Measurements from ENCODE around the gene PRKD1.
A peak's percentile ranks its signal among the peaks of the same experiment; 100 is the strongest.
"Not testable (repeated sequence)": the region's sequence is repeated elsewhere in the genome, so short reads cannot be mapped to it uniquely, and the experiment has no call there.

PRKD1 gene

DNA sequence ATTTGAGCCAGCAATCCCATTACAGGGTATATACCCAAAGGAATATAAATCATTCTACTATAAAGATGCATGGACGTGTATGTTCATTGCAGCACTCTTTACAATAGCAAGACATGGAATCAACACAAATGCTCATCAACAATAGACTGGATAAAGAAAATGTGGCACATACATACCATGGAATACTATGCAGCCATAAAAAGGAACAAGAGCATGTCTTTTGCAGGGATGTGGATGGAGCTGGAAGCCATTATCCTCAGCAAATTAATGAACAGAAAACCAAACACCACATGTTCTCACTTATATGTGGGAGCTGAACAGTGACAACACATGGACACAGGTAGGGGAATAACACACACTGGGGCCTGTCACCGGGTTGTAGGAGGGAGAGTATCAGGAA lies 238.1 kb downstream of the PRKD1 start:
- DNase-seq (ENCODE audit: low read depth, low spot score); H3K27ac ChIP-seq: not testable (repeated sequence)

GRCh38 chr14:29687866-29688265 lies 239.8 kb downstream of the PRKD1 start:
- no peak overlapping the region for H3K27ac ChIP-seq
- DNase-seq (ENCODE audit: low read depth, low spot score) = no peak

- no peak for DNase-seq (ENCODE audit: low read depth, low spot score)
- H3K27ac ChIP-seq = no peak overlapping the region
These were observed 240.4 kb downstream of the PRKD1 start for GRCh38 chr14:29687071-29687765.

- no peak overlapping the region for H3K27ac ChIP-seq
- DNase-seq (ENCODE audit: low read depth, low spot score) = no peak
These were observed 242.7 kb downstream of the PRKD1 start for GRCh38 chr14:29684926-29685325.

DNA sequence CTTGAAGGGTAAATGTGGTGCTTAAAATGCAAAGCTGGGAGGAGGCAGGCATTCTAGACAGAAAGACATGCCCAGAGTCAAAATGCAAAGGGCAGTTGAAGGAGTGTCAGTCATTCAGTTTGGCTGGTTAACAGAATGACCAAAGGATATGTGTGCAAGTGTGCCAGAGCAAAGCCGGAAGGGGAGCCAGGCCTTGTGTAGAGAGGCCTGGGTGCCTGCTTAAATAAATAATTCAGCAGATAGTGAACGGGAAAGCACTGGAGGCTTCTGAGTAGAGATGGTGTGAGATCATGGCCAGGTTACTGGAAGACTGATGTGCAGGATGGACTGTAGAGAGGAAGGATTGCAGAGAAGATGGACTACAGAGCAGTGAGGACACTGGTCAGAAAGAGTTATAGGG lies 244.9 kb downstream of the PRKD1 start:
- DNase-seq (ENCODE audit: low read depth, low spot score) = no peak
- no peak overlapping the region for H3K27ac ChIP-seq

DNA sequence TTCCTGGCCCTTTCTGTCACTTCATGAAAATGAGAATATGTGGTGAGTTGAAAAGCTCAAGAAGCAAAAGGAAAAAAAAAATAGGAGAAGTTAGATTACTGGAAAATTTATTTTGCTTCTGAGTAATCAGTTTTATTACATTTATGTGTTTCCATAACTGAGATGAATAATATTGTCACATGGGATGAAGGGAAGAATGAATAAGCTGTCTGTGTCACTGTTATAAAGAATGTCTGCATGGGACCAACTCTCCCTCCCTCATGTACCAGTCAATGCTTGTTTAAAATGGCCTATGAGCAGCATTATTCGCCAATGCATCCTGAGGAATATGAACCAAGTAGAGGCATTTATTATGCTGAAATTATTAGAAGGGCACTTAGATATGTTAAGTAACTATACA lies 246.3 kb downstream of the PRKD1 start:
- DNase-seq (ENCODE audit: low read depth, low spot score) = no peak
- H3K27ac ChIP-seq = no peak overlapping the region

GRCh38 chr14:29674566-29675285 lies 252.9 kb downstream of the PRKD1 start:
- H3K27ac ChIP-seq = no peak overlapping the region
- DNase-seq (ENCODE audit: low read depth, low spot score) = no peak

DNA sequence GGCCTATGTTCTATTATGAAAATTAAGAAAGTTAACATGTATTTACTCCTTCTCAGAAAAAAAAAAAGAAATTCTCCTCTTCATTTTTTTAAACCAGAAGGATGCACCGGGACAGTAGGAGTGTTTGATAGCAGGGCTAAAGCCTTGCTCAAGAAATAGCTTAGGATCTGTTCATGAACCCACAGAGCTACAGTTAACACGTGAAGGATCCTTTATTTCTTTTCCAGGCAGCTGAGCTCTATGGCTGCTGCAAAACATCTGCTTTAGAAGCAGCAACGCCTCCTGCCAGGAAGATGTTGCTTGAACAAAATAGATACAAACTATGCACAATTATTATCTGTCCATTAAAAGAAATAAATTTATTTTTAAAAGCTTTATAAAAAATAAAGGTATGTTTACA lies 254.8 kb downstream of the PRKD1 start:
- no peak for DNase-seq (ENCODE audit: low read depth, low spot score)

GRCh38 chr14:29671034-29671433 lies 256.6 kb downstream of the PRKD1 start:
- no peak for DNase-seq (ENCODE audit: low read depth, low spot score)
- no peak overlapping the region for H3K27ac ChIP-seq

More for the DNA sequence above, 254.8 kb downstream of the PRKD1 start:
- H3K27ac ChIP-seq = no peak overlapping the region

DNA sequence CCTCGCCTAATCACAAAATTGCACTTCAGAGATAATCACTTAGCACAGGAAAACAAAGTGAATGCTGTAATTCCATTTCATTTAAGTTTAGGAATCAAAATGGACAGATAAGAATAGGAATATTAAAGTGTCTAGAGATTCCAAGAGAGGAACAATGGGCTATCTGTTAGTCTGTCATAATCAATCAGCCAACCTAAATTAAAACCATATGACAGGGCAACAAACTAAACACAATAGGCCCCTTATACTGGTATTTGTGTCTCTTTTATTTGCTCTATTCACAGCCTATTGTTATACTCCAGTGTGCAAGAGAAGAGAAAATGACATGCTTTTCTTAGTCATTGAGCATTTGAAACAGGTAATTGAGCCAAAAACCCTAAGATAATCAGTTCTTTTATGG lies 259.4 kb downstream of the PRKD1 start:
- no peak overlapping the region for H3K27ac ChIP-seq
- no peak for DNase-seq (ENCODE audit: low read depth, low spot score)

DNA sequence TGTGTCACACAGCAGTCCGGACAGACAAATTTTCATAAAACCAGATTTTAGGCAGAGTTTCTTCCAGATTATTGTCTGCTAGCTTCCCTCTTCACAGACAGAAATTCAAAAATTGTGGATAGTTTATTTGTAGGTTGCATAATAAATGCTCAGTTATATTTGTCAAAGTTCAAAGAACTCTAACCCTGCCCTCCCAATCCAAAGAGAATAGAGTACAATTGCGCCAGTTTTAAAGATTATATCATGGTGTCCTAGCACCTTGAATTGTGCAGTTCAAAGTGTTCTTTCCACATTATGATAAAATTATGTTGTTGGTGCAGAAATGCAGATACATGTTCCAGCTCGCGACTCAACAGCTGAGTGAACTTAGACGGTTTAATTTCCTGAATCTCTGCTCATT lies 263.1 kb downstream of the PRKD1 start:
- no peak overlapping the region for H3K27ac ChIP-seq

DNA sequence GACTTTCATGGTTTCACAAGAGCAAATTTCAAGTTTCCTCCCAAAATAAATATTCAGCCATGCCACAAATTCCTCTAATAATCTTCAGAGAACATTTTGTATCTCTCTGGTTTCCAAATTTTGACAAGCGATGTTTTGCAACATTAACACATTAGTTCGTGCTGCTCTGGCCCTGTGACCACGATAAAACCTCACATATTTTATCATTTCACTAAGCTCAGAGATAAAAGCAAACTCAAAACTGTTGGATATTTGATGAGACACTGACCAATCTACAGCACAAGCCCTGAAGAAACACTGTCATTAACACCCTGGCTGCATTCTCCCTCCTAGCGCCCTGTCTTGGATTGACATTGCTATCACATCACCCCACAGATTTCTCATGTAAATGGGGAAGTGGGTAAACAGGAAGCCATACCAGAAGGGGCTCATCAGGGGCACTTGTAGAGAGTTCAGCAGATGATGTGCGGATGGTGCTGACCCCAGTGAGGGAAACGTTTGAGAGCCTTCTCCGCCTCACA lies 264.3 kb downstream of the PRKD1 start:
- DNase-seq (ENCODE audit: low read depth, low spot score) = no peak
- no peak overlapping the region for H3K27ac ChIP-seq

More for the DNA sequence above, 263.1 kb downstream of the PRKD1 start:
- no peak for DNase-seq (ENCODE audit: low read depth, low spot score)

GRCh38 chr14:29654901-29655550 lies 272.6 kb downstream of the PRKD1 start:
- H3K27ac ChIP-seq = peak overlapping the region; percentile 29
- DNase-seq (ENCODE audit: low read depth, low spot score) = no peak

DNA sequence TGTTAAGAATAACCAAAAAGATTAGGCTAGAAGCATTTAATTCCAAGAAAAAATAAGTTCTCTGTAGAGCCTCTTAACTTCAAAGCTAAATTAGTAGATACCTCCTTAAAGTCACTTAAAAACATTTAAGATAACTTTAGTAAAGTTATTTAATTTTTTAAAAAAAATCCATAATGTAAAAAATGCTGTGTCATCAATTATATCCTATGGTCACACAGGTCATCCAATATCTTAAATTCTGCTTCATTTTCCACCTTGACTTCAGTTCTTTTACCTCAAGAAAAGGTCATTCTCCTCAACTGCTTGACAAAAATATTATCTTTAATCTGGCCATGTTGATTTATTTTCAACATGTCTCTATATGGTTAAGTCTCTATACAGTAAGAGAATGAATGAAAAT lies 274.3 kb downstream of the PRKD1 start:
- DNase-seq (ENCODE audit: low read depth, low spot score) = no peak
- no peak overlapping the region for H3K27ac ChIP-seq

DNA sequence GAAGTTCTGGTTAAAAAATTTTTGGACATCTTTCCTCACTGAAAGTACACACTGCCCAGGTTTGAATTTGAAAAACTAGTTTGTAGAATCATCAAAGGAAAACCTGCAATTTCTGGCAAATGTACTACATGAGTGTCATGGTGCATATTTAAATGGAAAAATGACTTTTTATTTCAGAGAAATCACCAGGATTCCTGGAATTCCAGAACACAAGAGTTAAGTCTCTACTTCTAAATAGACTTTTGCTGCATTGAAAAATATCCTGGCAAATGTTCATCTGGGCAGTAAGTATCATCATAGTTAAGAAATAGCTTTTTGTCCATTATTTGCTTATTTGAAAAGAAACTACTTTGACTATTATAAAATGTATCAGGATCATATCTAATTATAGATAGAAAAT lies 275.1 kb downstream of the PRKD1 start:
- no peak for DNase-seq (ENCODE audit: low read depth, low spot score)
- H3K27ac ChIP-seq = no peak overlapping the region

DNA sequence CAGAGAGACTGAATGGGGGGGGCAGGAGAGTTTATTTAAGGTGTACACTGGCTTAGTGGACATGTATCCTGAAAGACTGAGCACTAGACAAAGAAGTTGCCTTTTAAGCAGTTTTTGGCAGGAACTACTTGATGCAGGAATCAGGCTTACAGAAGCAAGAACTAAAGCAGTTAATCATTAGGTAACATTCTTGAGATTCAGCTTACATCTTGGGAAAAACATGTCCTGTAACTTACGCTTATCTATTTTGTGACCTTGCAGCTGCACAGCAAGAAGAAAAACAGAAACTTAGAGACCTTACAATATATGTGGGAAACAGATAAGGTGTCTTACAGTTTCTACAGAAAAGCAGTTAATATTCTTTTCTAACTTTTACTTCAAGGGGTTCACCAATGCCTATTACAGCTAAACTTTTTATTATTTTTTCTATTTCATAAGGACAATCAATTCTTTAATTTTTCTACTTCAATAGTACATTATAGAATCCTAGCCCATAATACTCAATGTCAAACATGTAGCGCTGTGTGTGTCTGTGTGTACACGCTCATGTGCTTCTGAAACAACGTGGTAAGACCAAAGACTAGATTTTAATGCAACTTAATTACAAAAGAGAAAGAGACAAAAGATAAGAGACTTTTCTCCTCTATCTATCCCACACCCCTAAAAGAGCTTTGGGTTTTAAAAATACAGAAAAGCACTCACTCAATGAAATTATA lies 276.9 kb downstream of the PRKD1 start:
- H3K27ac ChIP-seq = no peak overlapping the region
- no peak for DNase-seq (ENCODE audit: low read depth, low spot score)

DNA sequence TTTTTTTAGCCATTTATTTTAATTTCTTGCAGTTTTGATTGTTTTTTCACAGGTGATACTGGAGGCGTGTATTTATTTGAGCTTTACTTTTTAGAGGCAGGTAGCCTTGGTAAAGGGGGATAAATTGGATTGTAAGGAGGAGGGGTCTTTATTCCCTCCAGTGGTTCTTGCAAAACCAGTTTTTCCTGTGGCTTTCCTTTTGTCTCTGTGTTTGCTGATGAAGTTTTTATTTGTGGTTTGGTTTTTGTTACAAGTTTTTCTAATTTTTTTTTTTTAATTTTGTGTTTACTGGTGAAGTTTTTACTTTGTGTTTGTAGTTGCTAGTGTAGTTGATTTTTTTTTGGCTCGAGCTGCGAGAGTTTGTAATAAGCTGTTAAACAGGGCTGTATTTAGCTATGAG lies 278.5 kb downstream of the PRKD1 start:
- DNase-seq (ENCODE audit: low read depth, low spot score) = no peak
- no peak overlapping the region for H3K27ac ChIP-seq

- no peak overlapping the region for H3K27ac ChIP-seq
- no peak for DNase-seq (ENCODE audit: low read depth, low spot score)
These were observed 279.6 kb downstream of the PRKD1 start for GRCh38 chr14:29648045-29648444.

- no peak overlapping the region for H3K27ac ChIP-seq
- no peak for DNase-seq (ENCODE audit: low read depth, low spot score)
These were observed 282.5 kb downstream of the PRKD1 start for GRCh38 chr14:29645117-29645516.

GRCh38 chr14:29643433-29644211 lies 284.0 kb downstream of the PRKD1 start:
- H3K27ac ChIP-seq = no peak overlapping the region
- no peak for DNase-seq (ENCODE audit: low read depth, low spot score)

Data from epithelial cell of prostate (primary cell).